Keratinocyte (primary cell): ENCODE measurements around the gene OPRL1. TPM values are rescaled to one million over a fixed set of nuclear protein-coding genes. Genes with fewer than 3 reads are reported as not detected.

Source experiments
- DNase-seq: peaks from one replicate; pipeline ENCODE4 v3.0.0-alpha.2; 2011; ENCODE audit warnings: low read depth, missing footprints, low spot score
- FAIRE-seq: peaks from 2 replicates; lab custom pipeline; 2011; peaks lifted over from hg19 to GRCh38; lab: Jason Lieb, UNC
- H2AFZ ChIP-seq: 2 replicates; pipeline ENCODE4 v1.6.0; 2012; ENCODE audit warnings: low read length, control low read depth, inconsistent platforms; ENCODE audit not compliant: control insufficient read depth
- H3K27ac ChIP-seq: 2 replicates; pipeline ENCODE4 v1.5.1; 2011; ENCODE audit warnings: low read length; ENCODE audit not compliant: control insufficient read depth, insufficient read depth
- H3K27me3 ChIP-seq: 3 replicates; pipeline ENCODE4 v1.6.0; 2011; ENCODE audit warnings: low read length; ENCODE audit not compliant: control insufficient read depth, insufficient read depth; ENCODE audit errors: extremely low read depth
- H3K36me3 ChIP-seq, 2 experiments: 2 replicates in 1 of 2; 3 replicates in 1 of 2; pipeline ENCODE4 v1.5.1; 2011; ENCODE audit warnings: low read length in 2 of 2, mild to moderate bottlenecking in 1 of 2; ENCODE audit not compliant: control insufficient read depth in 2 of 2, insufficient read depth in 2 of 2; ENCODE audit errors: extremely low read depth in 1 of 2
- H3K4me1 ChIP-seq: 3 replicates; pipeline ENCODE4 v1.5.1; 2011; ENCODE audit warnings: low read length; ENCODE audit not compliant: control insufficient read depth, insufficient read depth; ENCODE audit errors: extremely low read depth
- H3K4me2 ChIP-seq: 3 replicates; pipeline ENCODE4 v1.6.0; 2011; ENCODE audit warnings: low read depth, low read length; ENCODE audit not compliant: control insufficient read depth, insufficient read depth; ENCODE audit errors: extremely low read depth
- H3K4me3 ChIP-seq, 3 experiments: fragments of 200-600 bp in 1 of 3; sonication (generic) in 1 of 3; 2 replicates in 2 of 3; 3 replicates in 1 of 3; pipeline ENCODE4 v1.5.1; 2011 to 2016; ENCODE audit warnings: low read length in 3 of 3, mild to moderate bottlenecking in 3 of 3, control low read depth in 2 of 3, inconsistent platforms in 1 of 3, low read depth in 1 of 3, mixed read lengths in 1 of 3, mixed run types in 1 of 3, moderate library complexity in 1 of 3; ENCODE audit not compliant: control insufficient read depth in 2 of 3, insufficient read depth in 2 of 3; ENCODE audit errors: extremely low read depth in 1 of 3
- H3K79me2 ChIP-seq: 2 replicates; pipeline ENCODE4 v1.6.0; 2012; ENCODE audit warnings: low read length; ENCODE audit not compliant: control insufficient read depth, insufficient read depth
- H3K9ac ChIP-seq: 3 replicates; pipeline ENCODE4 v1.6.0; 2011; ENCODE audit warnings: low read length; ENCODE audit not compliant: control insufficient read depth, insufficient read depth; ENCODE audit errors: extremely low read depth
- H3K9me1 ChIP-seq: 3 replicates; pipeline ENCODE4 v1.6.0; 2011; ENCODE audit warnings: low read length; ENCODE audit not compliant: control insufficient read depth, insufficient read depth; ENCODE audit errors: extremely low read depth
- H3K9me3 ChIP-seq: 2 replicates; pipeline ENCODE4 v1.5.1; 2012; ENCODE audit warnings: low read depth, low read length; ENCODE audit not compliant: control insufficient read depth
- H4K20me1 ChIP-seq: 3 replicates; pipeline ENCODE4 v1.6.0; 2011; ENCODE audit warnings: low read length; ENCODE audit not compliant: control insufficient read depth, insufficient read depth; ENCODE audit errors: extremely low read depth
- CTCF ChIP-seq, 3 experiments: IDR thresholded peaks in 1 of 3; conservative IDR thresholded peaks in 1 of 3; optimal IDR thresholded peaks in 1 of 3; 2 replicates in 2 of 3; 3 replicates in 1 of 3; pipeline versions ENCODE3 to v1.5.1; 2011; ENCODE audit warnings: low read length in 3 of 3, mild to moderate bottlenecking in 3 of 3, moderate library complexity in 2 of 3, control low read depth in 1 of 3, inconsistent platforms in 1 of 3; ENCODE audit not compliant: insufficient read depth in 2 of 3; ENCODE audit errors: extremely low read depth in 1 of 3
- EZH2 ChIP-seq: IDR thresholded peaks from one replicate; pipeline ENCODE4 v1.6.1; 2012; ENCODE audit warnings: inconsistent platforms, mild to moderate bottlenecking, low read length, moderate library complexity
- dilution Hi-C: fragments of 300-500 bp; cut with MboI; formaldehyde crosslinking; loops from one replicate; pipeline ENCODE4 v1.7.0; 2020; ENCODE audit warnings: low sequenced_read_pairs; ENCODE audit not compliant: extremely low pct_ligation_motif_present
- polyA plus RNA-seq, 5 experiments: library from polyadenylated mRNA; depleted of rRNA in 3 of 5; stranded (reverse) in 3 of 5; stranded (forward) in 1 of 5; unstranded in 1 of 5; fragments of >200 nt; gene quantifications; 1 replicate in 1 of 5; 2 replicates in 3 of 5; 3 replicates in 1 of 5; pipeline versions ENCODE4 v1.2.1 to v1.2.3, GENCODE V29; 2011 to 2012; ENCODE audit warnings: missing spikeins in 2 of 5, low read depth in 1 of 5, low replicate concordance in 1 of 5

OPRL1 gene
- polyA plus RNA-seq, 1 donor (not counting 4 experiments of a cell fraction or from before 2014, with no cell fraction given): 0.25 TPM

- H3K4me1 ChIP-seq: peaks cover 28% of the 10 kb centered on the region
- no peak overlapping the region for H3K27ac ChIP-seq
- FAIRE-seq (no peak), DNase-seq (no peak)
- no peak overlapping the region for H3K9ac ChIP-seq
- no peaks in the 10 kb centered on the region for H3K9me3 ChIP-seq
- H3K4me2 ChIP-seq: no peak overlapping the region
- H3K4me3 ChIP-seq: no peak overlapping the region
- H2AFZ ChIP-seq: no peak overlapping the region
- TF ChIP-seq EZH2 (no peak), CTCF (optimal IDR thresholded peaks at IDR 0.05 in 1 of 3, IDR thresholded peaks at IDR 0.05 in 1 of 3, conservative IDR thresholded peaks at IDR 0.05 in 1 of 3; ENCODE audit: extremely low read depth in 1 of 3, insufficient read depth in 2 of 3, low read length in 3 of 3) (peak in 2 of 3 experiments; percentile 33 to 37)
- H3K36me3 ChIP-seq: no peaks in the 10 kb centered on the region
- H3K79me2 ChIP-seq: no peaks in the 10 kb centered on the region
- peaks cover 12% of the 10 kb centered on the region for H3K27me3 ChIP-seq
- H3K9me1 ChIP-seq: no peaks in the 10 kb centered on the region
- peaks cover 2% of the 10 kb centered on the region for H4K20me1 ChIP-seq
- dilution Hi-C loops: no loop called here
Measured at GRCh38 chr20:64053841-64054661, 25.8 kb upstream of the OPRL1 start.

- DNase-seq (no peak), FAIRE-seq (no peak)
- Histone ChIP-seq H3K36me3 (no peaks in the 10 kb centered on the region), H3K4me1 (peaks cover 28% of the 10 kb centered on the region), H3K9ac (no peak overlapping the region), H3K4me3 (no peak overlapping the region), H3K9me3 (no peaks in the 10 kb centered on the region), H3K79me2 (no peaks in the 10 kb centered on the region), H3K4me2 (no peak overlapping the region), H4K20me1 (peaks cover 2% of the 10 kb centered on the region), H3K27me3 (peaks cover 4% of the 10 kb centered on the region), H3K27ac (no peak overlapping the region), H3K9me1 (no peaks in the 10 kb centered on the region), H2AFZ (no peak overlapping the region)
- dilution Hi-C loops: no loop called here
- no peak for TF ChIP-seq CTCF (optimal IDR thresholded peaks at IDR 0.05 in 1 of 3, IDR thresholded peaks at IDR 0.05 in 1 of 3, conservative IDR thresholded peaks at IDR 0.05 in 1 of 3; ENCODE audit: extremely low read depth in 1 of 3, insufficient read depth in 2 of 3, low read length in 3 of 3)
- TF ChIP-seq EZH2: no peak
Measured at GRCh38 chr20:64055396-64055892, 24.4 kb upstream of the OPRL1 start.
